Liver (tissue), 9 donors: Measurements from ENCODE around the gene MMEL1. TPM values are rescaled to one million over a fixed set of nuclear protein-coding genes. Genes with fewer than 3 reads are reported as not detected.

Source experiments
- DNase-seq: peaks from one replicate; pipeline ENCODE4 v3.0.0-alpha.2; 2017; ENCODE audit warnings: low spot score
- H3K27ac ChIP-seq, 2 donors: one replicate each; pipeline ENCODE4 v1.7.0; 2013; ENCODE audit warnings: inconsistent platforms in 2 of 2, low read length in 2 of 2, control low read depth in 1 of 2, low read depth in 1 of 2, mild to moderate bottlenecking in 1 of 2
- H3K27me3 ChIP-seq, 4 donors: one replicate each; pipeline versions ENCODE4 v1.6.1 to v1.7.0; 2013; ENCODE audit warnings: low read length in 3 of 4, inconsistent platforms in 1 of 4, mild to moderate bottlenecking in 1 of 4, moderate library complexity in 1 of 4; ENCODE audit not compliant: control insufficient read depth in 4 of 4, insufficient read depth in 4 of 4
- H3K36me3 ChIP-seq, 4 donors: one replicate each; pipeline versions ENCODE4 v1.6.1 to v1.7.0; 2013; ENCODE audit warnings: low read length in 3 of 4, mild to moderate bottlenecking in 3 of 4, low read depth in 1 of 4, moderate library complexity in 1 of 4; ENCODE audit not compliant: control insufficient read depth in 4 of 4, insufficient read depth in 3 of 4
- H3K4me1 ChIP-seq, 4 donors: one replicate each; pipeline versions ENCODE4 v1.6.1 to v1.7.0; 2013; ENCODE audit warnings: low read length in 3 of 4, mild to moderate bottlenecking in 3 of 4, moderate library complexity in 1 of 4; ENCODE audit not compliant: control insufficient read depth in 4 of 4, insufficient read depth in 4 of 4
- H3K4me3 ChIP-seq, 3 donors: one replicate each; pipeline versions ENCODE4 v1.6.1 to v1.7.0; 2013; ENCODE audit warnings: low read length in 3 of 3, control low read depth in 1 of 3, low read depth in 1 of 3, mild to moderate bottlenecking in 1 of 3
- H3K9ac ChIP-seq, 2 donors: one replicate each; pipeline ENCODE4 v1.7.0; 2013; ENCODE audit warnings: low read length in 2 of 2, mild to moderate bottlenecking in 2 of 2, moderate library complexity in 2 of 2, control low read depth in 1 of 2, low read depth in 1 of 2
- H3K9me3 ChIP-seq, 4 donors: one replicate each; pipeline versions ENCODE4 v1.6.1 to v1.7.0; 2013; ENCODE audit warnings: low read length in 3 of 4; ENCODE audit not compliant: control insufficient read depth in 4 of 4
- ATF3 ChIP-seq: IDR thresholded peaks from 2 replicates; pipeline ENCODE4 v1.6.1; 2016; ENCODE audit warnings: antibody characterized with exemption
- EGR1 ChIP-seq, 2 donors: IDR thresholded peaks; 2 replicates each; pipeline ENCODE4 v1.6.1; 2016 to 2018; ENCODE audit warnings: antibody characterized with exemption in 2 of 2, low read depth in 2 of 2
- FOXA1 ChIP-seq: IDR thresholded peaks from 2 replicates; pipeline ENCODE4 v1.6.1; 2016; ENCODE audit warnings: antibody characterized with exemption
- FOXA2 ChIP-seq: IDR thresholded peaks from 2 replicates; pipeline ENCODE4 v1.6.1; 2016; ENCODE audit warnings: antibody characterized with exemption
- GABPA ChIP-seq, 2 donors: IDR thresholded peaks in 1 of 2; conservative IDR thresholded peaks in 1 of 2; 2 replicates each; pipeline ENCODE4 v1.6.1; 2016; ENCODE audit warnings: antibody characterized with exemption in 2 of 2, mild to moderate bottlenecking in 1 of 2, moderate library complexity in 1 of 2
- HNF4A ChIP-seq, 2 donors: conservative IDR thresholded peaks; 2 replicates each; pipeline ENCODE4 v1.6.1; 2016; ENCODE audit warnings: antibody characterized with exemption in 2 of 2, mild to moderate bottlenecking in 2 of 2
- JUND ChIP-seq, 2 donors: IDR thresholded peaks; 2 replicates each; pipeline ENCODE4 v1.6.1; 2016; ENCODE audit warnings: antibody characterized with exemption in 2 of 2
- MAX ChIP-seq: IDR thresholded peaks from 2 replicates; pipeline ENCODE4 v1.6.1; 2016; ENCODE audit warnings: antibody characterized with exemption
- NR2F2 ChIP-seq: IDR thresholded peaks from 2 replicates; pipeline ENCODE4 v1.6.1; 2016; ENCODE audit warnings: antibody characterized with exemption
- RAD21 ChIP-seq, 2 donors: IDR thresholded peaks; 2 replicates each; pipeline ENCODE4 v1.6.1; 2016; ENCODE audit warnings: antibody characterized with exemption in 2 of 2, mild to moderate bottlenecking in 2 of 2
- SP1 ChIP-seq: IDR thresholded peaks from 2 replicates; pipeline ENCODE4 v1.6.1; 2018; ENCODE audit warnings: antibody characterized with exemption, mild to moderate bottlenecking
- TAF1 ChIP-seq: conservative IDR thresholded peaks from 2 replicates; pipeline ENCODE4 v1.6.1; 2016; ENCODE audit warnings: antibody characterized with exemption, mild to moderate bottlenecking
- YY1 ChIP-seq: IDR thresholded peaks from 2 replicates; pipeline ENCODE4 v1.6.1; 2016; ENCODE audit warnings: antibody characterized with exemption, mild to moderate bottlenecking
- WGBS: extraction: QIAGEN DNeasy Blood & Tissue Kit; methylation state at CpG from one replicate; pipeline ENCODE4 v1.1.7; 2013; 5-methylcytosine and 5-hydroxymethylcytosine counted together
- polyA plus RNA-seq, 2 donors: library from polyadenylated mRNA; stranded (reverse) in 1 of 2; unstranded in 1 of 2; fragments of 200-250 nt in 1 of 2; fragments of >200 nt in 1 of 2; fragmentation: Nextera tagmentation in 1 of 2; extraction: Ambion mirVana in 1 of 2; gene quantifications; one replicate each; pipeline versions ENCODE4 v1.2.1 to v1.2.3, GENCODE V29; 2013 to 2015
- total RNA-seq, 2 donors: library from RNA; depleted of rRNA; stranded (reverse); fragments of >200 nt; gene quantifications; one replicate each; pipeline ENCODE4 v1.2.3, GENCODE V29; 2014
- TF ChIP-seq, protein P1 (sequence below): IDR thresholded peaks from 2 replicates; pipeline ENCODE4 v1.6.1; 2016; ENCODE audit warnings: antibody characterized with exemption, mild to moderate bottlenecking
- TF ChIP-seq, protein P2 (sequence below): IDR thresholded peaks from 2 replicates; pipeline ENCODE4 v1.6.1; 2016; ENCODE audit warnings: antibody characterized with exemption
- donor health status: healthy.
- donor health status: healthy.
- donor health status: healthy.
- donor health status: healthy.
- donor health status: healthy.

Gene MMEL1
- total and polyA plus RNA-seq, 4 donors, result under 0.01 to 0.42 TPM; not detected in 2

GRCh38 chr1:2575801-2576663 is 56.8 kb downstream of the MMEL1 start (continued):
- TF ChIP-seq MAX, result peak; percentile 80
- no peak for TF ChIP-seq ATF3
- TF ChIP-seq EGR1 (IDR thresholded peaks at IDR 0.05; ENCODE audit: low read depth in 2 of 2), result peak in 1 of 2 donors; percentile 57
- no peak for TF ChIP-seq NR2F2

GRCh38 chr1:2574350-2574749 is 58.5 kb downstream of the MMEL1 start:
- Histone ChIP-seq H3K4me1 (peaks cover 3 to 31% (median 19%) of the 10 kb centered on the region in 4 donors), H3K27me3 (no peaks in the 10 kb centered on the region), H3K27ac (no peak overlapping the region), H3K36me3 (no peaks in the 10 kb centered on the region), H3K9ac (no peak overlapping the region), H3K9me3 (peaks cover 0 to 5% (median 1%) of the 10 kb centered on the region in 4 donors), H3K4me3 (no peak overlapping the region)
- WGBS, result 88% methylated on average over 9 of the region's 9 CpGs
- no peak for DNase-seq
- TF ChIP-seq FOXA1 (no peak), GABPA (IDR thresholded peaks at IDR 0.05 in 1 of 2, conservative IDR thresholded peaks at IDR 0.05 in 1 of 2) (no peak), ATF3 (no peak), HNF4A (conservative IDR thresholded peaks at IDR 0.05) (no peak), TAF1 (no peak), JUND (IDR thresholded peaks at IDR 0.05) (no peak), NR2F2 (no peak), YY1 (no peak), RAD21 (IDR thresholded peaks at IDR 0.05) (no peak)
- TF ChIP-seq, protein P1, sequence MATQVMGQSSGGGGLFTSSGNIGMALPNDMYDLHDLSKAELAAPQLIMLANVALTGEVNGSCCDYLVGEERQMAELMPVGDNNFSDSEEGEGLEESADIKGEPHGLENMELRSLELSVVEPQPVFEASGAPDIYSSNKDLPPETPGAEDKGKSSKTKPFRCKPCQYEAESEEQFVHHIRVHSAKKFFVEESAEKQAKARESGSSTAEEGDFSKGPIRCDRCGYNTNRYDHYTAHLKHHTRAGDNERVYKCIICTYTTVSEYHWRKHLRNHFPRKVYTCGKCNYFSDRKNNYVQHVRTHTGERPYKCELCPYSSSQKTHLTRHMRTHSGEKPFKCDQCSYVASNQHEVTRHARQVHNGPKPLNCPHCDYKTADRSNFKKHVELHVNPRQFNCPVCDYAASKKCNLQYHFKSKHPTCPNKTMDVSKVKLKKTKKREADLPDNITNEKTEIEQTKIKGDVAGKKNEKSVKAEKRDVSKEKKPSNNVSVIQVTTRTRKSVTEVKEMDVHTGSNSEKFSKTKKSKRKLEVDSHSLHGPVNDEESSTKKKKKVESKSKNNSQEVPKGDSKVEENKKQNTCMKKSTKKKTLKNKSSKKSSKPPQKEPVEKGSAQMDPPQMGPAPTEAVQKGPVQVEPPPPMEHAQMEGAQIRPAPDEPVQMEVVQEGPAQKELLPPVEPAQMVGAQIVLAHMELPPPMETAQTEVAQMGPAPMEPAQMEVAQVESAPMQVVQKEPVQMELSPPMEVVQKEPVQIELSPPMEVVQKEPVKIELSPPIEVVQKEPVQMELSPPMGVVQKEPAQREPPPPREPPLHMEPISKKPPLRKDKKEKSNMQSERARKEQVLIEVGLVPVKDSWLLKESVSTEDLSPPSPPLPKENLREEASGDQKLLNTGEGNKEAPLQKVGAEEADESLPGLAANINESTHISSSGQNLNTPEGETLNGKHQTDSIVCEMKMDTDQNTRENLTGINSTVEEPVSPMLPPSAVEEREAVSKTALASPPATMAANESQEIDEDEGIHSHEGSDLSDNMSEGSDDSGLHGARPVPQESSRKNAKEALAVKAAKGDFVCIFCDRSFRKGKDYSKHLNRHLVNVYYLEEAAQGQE, result no peak

GRCh38 chr1:2573250-2573920 is 59.4 kb downstream of the MMEL1 start:
- peaks cover 0 to 5% (median 1%) of the 10 kb centered on the region in 4 donors for H3K9me3 ChIP-seq
- WGBS, result 91% methylated on average over 8 of the region's 8 CpGs
- TF ChIP-seq SP1 (no peak), NR2F2 (no peak), JUND (IDR thresholded peaks at IDR 0.05) (no peak), FOXA2 (no peak), ATF3 (no peak), RAD21 (IDR thresholded peaks at IDR 0.05) (no peak), MAX (no peak), EGR1 (IDR thresholded peaks at IDR 0.05; ENCODE audit: low read depth in 2 of 2) (no peak), YY1 (no peak), FOXA1 (no peak)
- TF ChIP-seq, protein P1, result no peak
- TF ChIP-seq, protein P2, sequence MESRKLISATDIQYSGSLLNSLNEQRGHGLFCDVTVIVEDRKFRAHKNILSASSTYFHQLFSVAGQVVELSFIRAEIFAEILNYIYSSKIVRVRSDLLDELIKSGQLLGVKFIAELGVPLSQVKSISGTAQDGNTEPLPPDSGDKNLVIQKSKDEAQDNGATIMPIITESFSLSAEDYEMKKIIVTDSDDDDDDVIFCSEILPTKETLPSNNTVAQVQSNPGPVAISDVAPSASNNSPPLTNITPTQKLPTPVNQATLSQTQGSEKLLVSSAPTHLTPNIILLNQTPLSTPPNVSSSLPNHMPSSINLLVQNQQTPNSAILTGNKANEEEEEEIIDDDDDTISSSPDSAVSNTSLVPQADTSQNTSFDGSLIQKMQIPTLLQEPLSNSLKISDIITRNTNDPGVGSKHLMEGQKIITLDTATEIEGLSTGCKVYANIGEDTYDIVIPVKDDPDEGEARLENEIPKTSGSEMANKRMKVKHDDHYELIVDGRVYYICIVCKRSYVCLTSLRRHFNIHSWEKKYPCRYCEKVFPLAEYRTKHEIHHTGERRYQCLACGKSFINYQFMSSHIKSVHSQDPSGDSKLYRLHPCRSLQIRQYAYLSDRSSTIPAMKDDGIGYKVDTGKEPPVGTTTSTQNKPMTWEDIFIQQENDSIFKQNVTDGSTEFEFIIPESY, result no peak

More at GRCh38 chr1:2573250-2573920, 59.4 kb downstream of the MMEL1 start:
- Histone ChIP-seq H3K27me3 (no peaks in the 10 kb centered on the region), H3K36me3 (no peaks in the 10 kb centered on the region), H3K27ac (no peak overlapping the region), H3K4me1 (peaks cover 3 to 26% (median 16%) of the 10 kb centered on the region in 4 donors), H3K9ac (no peak overlapping the region), H3K4me3 (no peak overlapping the region)
- DNase-seq, result no peak
